Renal cortex interstitium (tissue), 11 donors: ENCODE data around the gene ANKDD1A. TPM values are rescaled to one million over a fixed set of nuclear protein-coding genes. Genes with fewer than 3 reads are reported as not detected.

Experiments used
- DNase-seq, 11 donors: peaks; one replicate each; pipeline ENCODE4 v3.0.0-alpha.2; 2013; ENCODE audit warnings: low read depth in 9 of 11, low spot score in 4 of 11; ENCODE audit errors: extremely low read depth in 1 of 11
- polyA plus RNA-seq, 3 donors: library from polyadenylated mRNA; unstranded; fragments of 120-200 nt; gene quantifications; one replicate each; pipeline ENCODE4 v1.2.1, GENCODE V29; 2013; ENCODE audit not compliant: insufficient read length in 3 of 3

Gene ANKDD1A
- polyA plus RNA-seq, 3 donors = 5.3 to 8.5 (median 6.0) TPM

- DNase-seq = no peak
These were observed 78.4 kb downstream of the ANKDD1A start for GRCh38 chr15:64990168-64990470.

GRCh38 chr15:64991536-64992135 lies 79.9 kb downstream of the ANKDD1A start:
- peak in 7 of 11 donors; percentile 17 to 39 (median 36) for DNase-seq

DNA sequence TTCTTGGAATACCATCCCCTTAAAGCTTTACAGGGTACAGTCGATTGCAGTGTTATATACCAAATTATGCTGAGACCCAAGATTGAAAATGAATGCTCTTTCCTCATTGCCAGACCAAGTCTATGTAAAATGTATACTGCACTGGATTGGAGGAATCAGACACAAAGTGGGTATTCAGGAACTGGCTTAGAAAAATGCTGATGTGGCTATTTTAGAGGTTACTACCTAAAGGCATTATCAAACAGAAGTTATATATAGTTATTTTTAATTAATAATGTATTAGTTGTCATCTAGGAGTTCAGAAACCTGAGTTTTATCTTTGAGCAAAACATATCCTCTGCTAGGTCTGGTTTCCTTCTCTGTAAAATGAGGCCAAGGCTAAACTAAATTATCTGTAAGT lies 81.6 kb downstream of the ANKDD1A start:
- no peak for DNase-seq

GRCh38 chr15:64997066-64997465 lies 85.4 kb downstream of the ANKDD1A start:
- DNase-seq = no peak

DNA sequence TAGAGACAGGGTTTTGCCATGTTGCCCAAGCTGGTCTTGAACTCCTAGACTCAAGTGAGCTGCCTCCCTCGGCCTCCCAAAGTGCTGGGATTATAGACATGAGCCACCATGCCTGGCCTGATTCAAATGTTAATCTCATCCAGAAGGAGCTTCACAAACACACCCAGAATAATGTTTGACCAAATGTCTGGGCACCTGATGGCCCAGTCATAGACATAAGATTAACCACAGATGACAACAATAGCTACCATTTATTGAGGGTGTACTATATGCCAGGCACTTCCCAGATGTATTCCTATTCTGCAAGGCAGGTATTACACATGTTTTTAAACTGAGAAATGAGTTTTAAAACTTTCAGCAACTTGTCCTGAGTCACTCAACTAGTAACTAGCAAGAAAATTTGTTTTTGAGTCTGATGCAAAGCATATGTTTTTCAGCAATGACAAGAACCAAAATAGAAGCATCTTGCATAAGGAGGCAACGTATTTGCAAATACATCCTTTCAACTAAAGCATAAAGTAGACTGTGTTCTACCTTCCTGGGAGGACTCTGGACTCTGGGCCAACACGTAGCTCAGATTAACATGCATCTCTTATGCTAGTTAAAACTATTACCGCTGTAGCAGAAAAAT lies 86.2 kb downstream of the ANKDD1A start:
- no peak for DNase-seq

DNA sequence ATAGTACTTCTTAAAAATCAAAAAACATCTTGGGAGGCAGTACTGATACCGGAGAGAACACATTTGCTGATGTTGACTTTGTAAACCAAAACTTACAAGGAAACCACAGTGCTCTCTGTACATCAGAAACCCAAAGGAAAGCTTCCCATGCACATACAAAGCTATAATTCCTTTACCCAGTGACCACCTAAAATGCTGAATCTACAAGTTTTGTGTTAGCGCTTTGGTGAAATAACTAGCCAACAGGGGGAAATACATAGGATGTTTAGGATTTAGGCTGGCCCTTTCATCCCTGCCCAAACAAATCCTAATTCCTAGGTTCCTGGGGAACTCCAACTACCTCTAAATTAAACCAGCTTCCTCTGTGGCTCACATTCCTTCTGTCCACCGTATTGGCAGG lies 93.3 kb downstream of the ANKDD1A start:
- DNase-seq = no peak

- no peak for DNase-seq
These were observed 95.2 kb downstream of the ANKDD1A start for GRCh38 chr15:65006876-65007275.

Other genes with a start within 250 kb of the ANKDD1A start
- gene RBPMS2, start 136.3 kb upstream of the ANKDD1A start, polyA plus RNA-seq = 10 to 100 TPM; 10.7 to 14.1 (median 13.5) TPM
- gene PIF1, start 86.3 kb upstream of the ANKDD1A start, polyA plus RNA-seq = 10 to 100 TPM; 11.6 to 17.4 (median 12.7) TPM
- 10 to 100 TPM; 15.4 to 19.6 (median 18.9) TPM for gene PLEKHO2, start 70.0 kb upstream of the ANKDD1A start, polyA plus RNA-seq
- gene SPG21, start 78.0 kb downstream of the ANKDD1A start, polyA plus RNA-seq = 100 to 1,000 TPM in 2 of 3 donors, 10 to 100 TPM in 1; 97.8 to 121 (median 113) TPM
- gene MTFMT, start 117.7 kb downstream of the ANKDD1A start, polyA plus RNA-seq = 10 to 100 TPM; 14.3 to 19.4 (median 15.7) TPM
- 10 to 100 TPM; 10.5 to 12.8 (median 10.9) TPM for gene SLC51B, start 133.5 kb downstream of the ANKDD1A start, polyA plus RNA-seq
- gene RASL12, start 156.1 kb downstream of the ANKDD1A start, polyA plus RNA-seq = 1 to 10 TPM; 5.7 to 8.4 (median 5.7) TPM
- under 1 TPM; 0.03 to 0.12 (median 0.05) TPM for gene KBTBD13, start 164.8 kb downstream of the ANKDD1A start, polyA plus RNA-seq
- 1 to 10 TPM; 3.9 to 9.1 (median 4.3) TPM for gene UBAP1L, start 203.3 kb downstream of the ANKDD1A start, polyA plus RNA-seq
- gene PDCD7, start 221.9 kb downstream of the ANKDD1A start, polyA plus RNA-seq = 10 to 100 TPM; 28.5 to 32.4 (median 30.4) TPM